A549 (cell line): ENCODE results near the gene NDUFB8.

Experiments
- BHLHE40 ChIP-seq: IDR thresholded peaks from 2 replicates; pipeline ENCODE4 v1.6.1; 2012; ENCODE audit warnings: low read depth, low read length, inconsistent platforms
- EP300 ChIP-seq, 2 experiments: fragments of >200 bp; sonication (Bioruptor Twin); formaldehyde crosslinking; IDR thresholded peaks; 2 replicates in 1 of 2; 3 replicates in 1 of 2; pipeline ENCODE4 v1.6.1; 2016 to 2017
- HOXA7 ChIP-seq: fragments of 250-450 bp; sonication (Bioruptor Pico); IDR thresholded peaks from 2 replicates; pipeline ENCODE4 v1.5.0; 2020; ENCODE audit warnings: mild to moderate bottlenecking, moderate library complexity
- MAZ ChIP-seq: fragments of 150-350 bp; IDR thresholded peaks from 2 replicates; pipeline ENCODE4 v1.6.1; 2014; ENCODE audit warnings: antibody characterized with exemption, low read depth, low read length, borderline replicate concordance
- TF ChIP-seq, protein P1 (sequence below): fragments of >200 bp; sonication (Bioruptor Twin); formaldehyde crosslinking; IDR thresholded peaks from 3 replicates; pipeline ENCODE4 v1.5.1; 2016

DNA sequence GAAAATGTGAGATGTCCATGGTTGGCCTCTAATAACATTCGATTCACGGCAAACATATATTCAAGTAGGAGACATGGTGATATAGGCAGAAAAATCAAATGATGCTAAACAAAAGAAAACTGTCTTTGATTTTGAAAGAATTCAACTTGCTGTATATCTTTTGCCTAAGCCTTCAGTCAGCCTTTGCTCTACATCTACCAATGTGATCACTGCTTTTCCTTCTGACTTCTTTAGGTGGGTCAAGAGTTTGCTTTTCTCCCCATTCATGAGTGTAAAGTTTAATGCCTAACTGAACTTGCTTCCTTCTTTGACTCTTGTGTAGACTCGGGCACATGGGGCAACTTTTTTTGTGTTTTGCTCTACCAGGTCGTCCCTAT lies 5.7 kb upstream of the NDUFB8 start:
- no peak for TF ChIP-seq BHLHE40
- no peak for TF ChIP-seq HOXA7 (CRISPR knock-in tag)
- TF ChIP-seq, protein P1, sequence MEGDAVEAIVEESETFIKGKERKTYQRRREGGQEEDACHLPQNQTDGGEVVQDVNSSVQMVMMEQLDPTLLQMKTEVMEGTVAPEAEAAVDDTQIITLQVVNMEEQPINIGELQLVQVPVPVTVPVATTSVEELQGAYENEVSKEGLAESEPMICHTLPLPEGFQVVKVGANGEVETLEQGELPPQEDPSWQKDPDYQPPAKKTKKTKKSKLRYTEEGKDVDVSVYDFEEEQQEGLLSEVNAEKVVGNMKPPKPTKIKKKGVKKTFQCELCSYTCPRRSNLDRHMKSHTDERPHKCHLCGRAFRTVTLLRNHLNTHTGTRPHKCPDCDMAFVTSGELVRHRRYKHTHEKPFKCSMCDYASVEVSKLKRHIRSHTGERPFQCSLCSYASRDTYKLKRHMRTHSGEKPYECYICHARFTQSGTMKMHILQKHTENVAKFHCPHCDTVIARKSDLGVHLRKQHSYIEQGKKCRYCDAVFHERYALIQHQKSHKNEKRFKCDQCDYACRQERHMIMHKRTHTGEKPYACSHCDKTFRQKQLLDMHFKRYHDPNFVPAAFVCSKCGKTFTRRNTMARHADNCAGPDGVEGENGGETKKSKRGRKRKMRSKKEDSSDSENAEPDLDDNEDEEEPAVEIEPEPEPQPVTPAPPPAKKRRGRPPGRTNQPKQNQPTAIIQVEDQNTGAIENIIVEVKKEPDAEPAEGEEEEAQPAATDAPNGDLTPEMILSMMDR: no peak
- no peak for TF ChIP-seq MAZ
- TF ChIP-seq EP300 (IDR thresholded peaks at IDR 0.05): no peak
